GM21447 (cell line): ENCODE results near the gene ERN1.

Experiments used
- ATAC-seq: cut with Tn5 transposase; IDR thresholded peaks from one replicate; pipeline ENCODE4 v1.9.1; 2021; ENCODE audit not compliant: unreplicated experiment

ERN1 gene

DNA sequence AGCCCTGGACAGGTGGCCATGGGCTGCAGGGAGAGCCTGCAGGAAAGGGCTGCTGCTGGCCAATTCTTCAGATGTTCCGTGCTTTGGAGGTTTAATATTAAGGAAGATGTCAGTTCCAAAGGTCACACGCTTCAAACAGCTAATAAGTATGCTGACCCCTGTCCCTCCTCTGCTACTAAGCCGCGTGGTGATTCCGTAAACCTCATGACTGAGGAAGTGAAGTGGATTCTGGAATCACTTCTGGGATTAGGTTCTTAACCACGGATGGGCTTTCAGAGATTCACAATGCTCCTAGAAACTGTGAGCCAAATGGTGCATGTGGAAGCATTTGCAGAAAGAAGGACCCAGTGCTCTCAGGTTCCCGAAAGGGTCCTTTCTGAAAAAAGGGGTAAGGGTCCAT is 28.5 kb upstream of the ERN1 start:
- ATAC-seq: no peak

DNA sequence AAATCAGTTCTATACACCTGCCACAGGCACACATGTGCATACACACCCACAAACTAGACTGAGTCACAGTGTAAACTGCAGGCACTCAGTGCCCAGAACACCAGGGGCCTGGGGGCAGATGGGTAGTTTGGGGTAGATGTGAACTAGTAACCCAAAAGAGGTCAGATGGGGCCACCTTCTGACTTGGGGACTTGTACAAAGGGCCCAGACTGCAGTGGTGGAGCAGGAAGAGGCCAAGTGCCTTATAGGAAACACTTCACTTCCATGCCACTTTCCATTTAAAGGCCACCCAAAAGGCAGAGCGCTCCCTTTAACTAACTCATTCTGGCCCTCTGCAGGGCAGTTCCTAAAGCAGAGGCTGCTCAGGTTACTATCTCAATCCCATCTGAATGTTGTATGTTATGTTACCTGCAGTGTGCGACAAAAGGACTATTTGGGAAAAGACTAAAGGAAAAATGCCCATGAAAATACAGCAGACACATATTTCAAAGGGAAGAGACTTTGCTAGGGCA is 27.8 kb upstream of the ERN1 start:
- ATAC-seq: no peak

DNA sequence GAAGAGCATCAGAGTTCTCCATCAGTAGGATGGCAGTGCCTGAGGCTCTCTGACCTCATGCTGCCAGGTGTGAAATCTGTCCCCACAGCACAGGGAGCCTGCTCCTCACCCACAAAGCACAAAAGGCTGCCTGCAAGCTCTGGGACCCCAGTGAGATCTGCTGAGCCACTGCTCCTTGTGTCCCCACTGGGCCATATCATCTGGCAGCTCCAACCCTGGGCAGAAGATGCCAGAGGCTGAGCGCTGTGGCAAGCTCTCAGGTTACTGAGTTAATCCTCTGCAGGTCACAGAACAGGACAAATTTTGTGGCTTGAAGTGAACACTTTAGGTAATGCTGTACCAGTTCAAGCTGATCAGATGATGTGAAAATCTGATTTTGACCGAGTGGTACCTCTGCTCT is 26.7 kb upstream of the ERN1 start:
- ATAC-seq: no peak

DNA sequence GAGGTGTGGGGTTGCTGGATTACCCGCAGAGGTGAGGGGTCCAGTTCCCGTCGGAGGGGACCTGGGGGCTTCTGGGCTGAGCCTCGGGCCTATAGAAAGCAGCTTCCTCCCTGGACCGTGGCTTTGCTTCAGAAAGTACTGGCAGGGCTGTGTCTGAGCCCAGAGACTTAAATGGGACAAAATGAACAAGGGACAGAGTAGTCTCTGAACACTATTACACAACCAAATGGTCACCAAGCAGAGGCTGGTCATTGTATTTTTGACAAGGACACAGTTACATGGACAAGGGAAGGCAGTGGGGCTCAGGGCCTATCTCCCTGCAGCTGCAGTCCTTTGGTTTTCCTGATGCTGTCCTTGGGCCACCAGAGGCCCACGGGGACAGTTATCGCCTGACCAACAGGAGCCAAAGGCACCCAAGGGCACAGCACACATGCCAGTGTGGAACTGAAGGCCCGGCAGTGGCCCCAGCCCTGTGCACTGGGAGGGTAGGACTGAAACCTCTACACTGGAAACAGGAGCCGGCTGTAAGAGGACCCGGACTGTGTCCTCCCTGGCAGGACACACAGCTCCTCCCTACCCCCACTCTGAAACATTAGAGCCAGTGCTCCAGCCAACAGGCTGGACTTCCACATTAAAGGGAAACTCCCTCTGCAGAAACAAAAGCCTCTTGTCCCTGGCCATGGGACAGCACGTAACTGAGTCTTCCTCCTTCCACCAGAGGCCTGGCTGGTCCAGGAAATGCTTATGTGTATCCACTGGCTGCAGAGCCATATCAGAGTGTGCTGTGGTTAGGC is 26.0 kb upstream of the ERN1 start:
- ATAC-seq: no peak

DNA sequence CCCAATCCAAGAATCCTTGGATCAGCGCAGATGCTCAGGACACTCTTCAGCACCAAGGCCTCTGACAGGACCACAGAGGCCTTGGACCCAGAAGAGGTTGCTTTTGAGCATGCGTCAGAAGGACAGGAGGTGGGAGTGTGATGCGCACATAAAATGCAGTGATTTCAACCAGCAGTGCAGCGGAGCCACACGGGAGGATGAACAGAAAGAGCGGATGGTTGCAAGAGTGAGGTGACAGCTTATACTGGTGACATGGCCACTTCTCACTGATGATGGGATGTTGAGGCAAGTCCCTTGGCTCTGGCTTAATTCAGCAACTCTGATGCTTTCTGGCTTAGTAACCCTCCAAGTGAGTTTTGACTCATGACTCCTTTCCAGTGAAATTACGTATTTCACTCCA is 25.2 kb upstream of the ERN1 start:
- no peak for ATAC-seq

DNA sequence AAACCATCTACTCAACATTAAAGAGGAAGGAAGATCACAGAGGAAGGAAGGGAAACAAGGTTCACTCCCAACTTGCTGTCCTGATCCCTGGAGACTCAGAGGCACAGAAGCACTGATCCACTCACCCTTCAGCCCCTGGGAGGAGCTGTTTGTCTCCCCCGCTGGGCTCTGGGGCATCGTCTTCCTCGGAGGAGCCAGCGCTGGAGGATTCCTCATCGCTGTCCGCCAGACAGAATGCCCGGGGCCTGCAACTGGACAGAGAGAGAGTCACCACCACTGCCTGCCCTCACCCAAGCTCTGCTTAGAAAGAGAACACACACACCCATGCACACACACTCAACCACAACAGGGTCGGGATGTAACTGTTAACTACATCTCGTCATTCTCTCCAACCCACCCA is 24.8 kb upstream of the ERN1 start:
- ATAC-seq: no peak

DNA sequence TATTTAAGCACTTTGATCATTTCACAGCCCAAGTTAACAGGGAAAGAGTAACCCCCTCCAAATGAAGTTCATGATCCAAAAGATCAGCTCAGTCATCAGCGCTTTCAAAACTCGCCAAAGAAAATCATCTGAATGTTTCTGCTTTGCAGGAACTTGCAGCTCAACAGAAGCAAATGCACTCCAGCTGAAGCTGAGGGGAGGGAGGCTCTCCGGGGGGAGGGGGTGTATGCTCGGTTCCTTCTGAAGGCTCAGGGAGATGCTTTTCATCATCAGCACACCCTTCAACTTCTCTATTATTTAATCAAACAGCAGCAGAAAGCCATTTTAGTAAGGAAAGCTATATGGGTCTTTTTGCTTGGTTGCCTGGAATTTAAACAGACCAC is 24.4 kb upstream of the ERN1 start:
- ATAC-seq: no peak

DNA sequence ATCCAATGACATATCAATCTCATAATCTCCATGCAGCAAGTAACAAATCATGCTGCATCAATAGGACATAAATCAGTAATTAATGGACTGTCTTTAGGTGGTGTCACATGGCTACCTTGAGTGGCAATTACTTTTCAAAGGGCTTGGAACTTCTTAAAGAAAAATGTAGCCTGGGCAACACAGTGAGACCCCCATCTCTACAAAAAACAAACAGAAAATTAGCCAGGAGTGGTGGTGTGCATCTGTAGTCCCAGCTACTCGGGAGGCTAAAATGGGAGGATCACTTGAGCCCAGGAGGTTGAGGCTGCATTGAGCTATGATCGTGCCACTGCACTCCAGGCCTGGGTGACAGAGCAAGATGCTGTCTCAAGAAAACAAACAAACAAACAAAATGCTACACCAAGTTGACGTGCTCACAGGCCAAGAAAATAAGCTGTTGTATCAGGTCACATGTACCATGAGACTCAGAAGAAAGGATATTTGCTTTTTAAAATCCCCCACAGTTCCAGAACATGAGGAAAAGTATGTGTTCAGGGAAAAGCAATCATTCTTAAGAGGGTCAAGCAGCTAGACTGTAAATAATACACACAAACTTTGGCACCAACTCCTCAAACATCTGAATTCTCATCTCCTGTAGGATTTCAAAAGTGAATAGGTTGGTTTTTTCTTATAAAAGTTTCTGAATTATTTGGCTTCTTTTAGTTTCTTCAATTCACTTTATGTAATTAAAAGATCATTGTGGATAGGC is 23.8 kb upstream of the ERN1 start:
- ATAC-seq: no peak

DNA sequence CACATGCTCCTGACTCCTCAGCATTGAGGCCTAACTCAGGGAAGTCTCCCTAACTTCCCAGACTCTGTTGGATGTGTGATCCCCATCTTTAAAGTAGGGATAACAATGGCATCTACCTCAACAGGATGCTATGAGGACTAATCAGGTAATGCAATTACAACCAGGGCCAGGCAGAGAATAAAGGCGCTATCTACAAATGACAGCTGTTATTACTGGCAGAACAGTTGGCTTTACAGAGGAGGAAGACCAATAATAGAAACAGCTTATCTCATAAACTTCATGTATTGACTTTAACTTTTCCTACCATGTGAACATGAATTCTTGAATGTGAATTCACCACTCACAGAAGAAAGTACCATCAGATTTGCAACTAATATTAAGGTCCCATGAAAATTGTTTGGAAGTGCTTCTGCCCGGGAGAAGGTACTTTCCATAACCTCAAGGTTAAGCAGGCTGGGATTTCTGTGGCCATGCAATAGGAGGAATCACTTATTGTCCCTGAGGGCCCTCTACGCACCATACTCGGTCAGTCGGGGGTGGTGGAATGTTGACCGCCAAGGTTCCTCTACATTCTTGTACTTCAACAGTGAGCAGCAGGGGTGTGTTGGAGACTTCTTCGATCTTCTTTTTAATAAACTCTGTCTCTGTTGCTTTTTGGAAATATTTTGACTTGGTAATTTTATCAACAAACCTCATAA is 22.6 kb upstream of the ERN1 start:
- no peak for ATAC-seq

DNA sequence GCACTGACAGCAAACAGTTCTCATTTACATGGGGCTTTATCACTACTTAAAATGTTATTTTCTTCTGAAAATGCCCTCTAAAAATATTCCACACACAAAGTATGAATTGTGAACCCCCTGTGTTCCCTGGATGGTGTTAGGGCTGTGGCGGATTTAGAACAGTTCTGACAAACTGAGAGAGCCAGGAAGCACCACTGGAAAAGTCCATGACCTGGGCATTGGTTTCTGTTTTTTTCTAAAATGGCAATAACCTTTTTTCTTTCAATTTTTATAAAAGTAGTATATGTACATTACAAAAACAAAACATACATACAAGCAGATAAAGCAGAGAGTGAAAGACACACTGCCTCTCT is 21.0 kb upstream of the ERN1 start:
- no peak for ATAC-seq

DNA sequence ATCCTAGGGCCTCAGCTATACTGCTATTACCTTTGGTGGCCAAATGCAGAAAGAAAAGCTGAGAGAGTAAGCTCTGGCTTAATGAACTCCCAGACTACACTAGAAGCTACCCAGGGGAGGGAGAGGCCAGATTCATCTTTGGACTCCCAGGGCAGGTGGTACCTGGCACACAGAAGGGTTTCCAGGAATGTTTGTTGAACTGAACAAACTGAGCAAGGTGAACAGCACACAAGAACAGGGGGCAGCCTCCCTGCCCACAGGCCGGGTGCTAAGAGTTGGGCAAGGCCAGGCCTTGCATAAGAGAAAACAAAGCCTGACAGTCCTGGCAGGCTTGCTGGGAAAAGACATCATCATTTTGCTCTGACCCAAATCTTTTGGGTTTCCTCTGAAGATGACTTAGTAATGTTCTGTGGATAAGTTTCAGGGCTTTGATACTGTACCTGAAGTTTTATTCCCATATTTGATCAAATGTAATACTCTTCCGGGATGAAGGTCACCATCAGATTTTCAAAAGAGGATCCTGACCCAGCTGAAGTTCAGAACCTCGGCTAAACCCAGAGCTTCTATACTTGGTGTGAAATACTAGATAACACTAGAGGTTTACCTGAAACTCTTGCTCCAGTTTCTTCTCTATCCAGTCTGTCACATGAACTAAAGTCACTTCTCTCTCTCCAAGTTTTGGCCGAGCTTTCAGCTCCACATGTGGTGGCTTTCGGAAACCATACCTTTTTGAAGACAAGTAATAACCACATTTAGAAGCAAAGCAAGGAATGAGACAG is 20.5 kb upstream of the ERN1 start:
- ATAC-seq: no peak

DNA sequence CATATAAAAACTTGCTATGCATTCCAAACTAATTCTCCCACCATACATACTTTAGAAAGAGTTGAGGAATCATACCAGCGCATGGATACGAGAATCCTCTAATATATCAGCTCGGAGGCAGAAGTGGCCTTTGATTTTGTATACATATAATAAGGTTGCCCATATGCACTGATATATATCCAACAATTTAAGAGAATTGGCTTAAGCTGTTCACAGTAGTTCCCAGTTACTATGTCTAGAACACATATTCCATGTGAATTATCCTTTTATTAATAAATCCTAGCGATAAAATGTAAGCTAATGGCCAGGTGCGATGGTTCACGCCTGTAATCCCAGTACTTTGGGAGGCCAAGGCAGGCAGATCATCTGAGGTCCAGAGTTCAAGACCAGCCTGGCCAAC is 19.3 kb upstream of the ERN1 start:
- no peak for ATAC-seq

DNA sequence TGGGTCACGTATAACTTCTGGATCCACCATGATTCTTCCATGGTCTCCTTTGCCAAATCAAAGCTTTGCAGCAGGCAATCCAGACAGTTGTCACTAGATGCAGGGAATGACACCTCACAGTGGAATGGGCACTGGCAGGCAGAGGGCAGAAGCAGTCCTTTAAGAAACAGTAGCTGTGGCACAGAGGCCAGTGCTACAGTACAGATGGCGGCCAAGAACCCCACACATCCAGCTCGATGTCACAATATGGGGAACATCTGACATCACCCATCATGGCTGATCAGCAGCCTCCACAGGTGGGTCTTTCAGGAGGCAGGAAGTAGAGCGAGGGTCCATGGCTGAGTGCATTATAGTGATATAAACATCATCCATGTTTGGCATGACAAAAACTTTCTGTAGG is 18.8 kb upstream of the ERN1 start:
- ATAC-seq: no peak

DNA sequence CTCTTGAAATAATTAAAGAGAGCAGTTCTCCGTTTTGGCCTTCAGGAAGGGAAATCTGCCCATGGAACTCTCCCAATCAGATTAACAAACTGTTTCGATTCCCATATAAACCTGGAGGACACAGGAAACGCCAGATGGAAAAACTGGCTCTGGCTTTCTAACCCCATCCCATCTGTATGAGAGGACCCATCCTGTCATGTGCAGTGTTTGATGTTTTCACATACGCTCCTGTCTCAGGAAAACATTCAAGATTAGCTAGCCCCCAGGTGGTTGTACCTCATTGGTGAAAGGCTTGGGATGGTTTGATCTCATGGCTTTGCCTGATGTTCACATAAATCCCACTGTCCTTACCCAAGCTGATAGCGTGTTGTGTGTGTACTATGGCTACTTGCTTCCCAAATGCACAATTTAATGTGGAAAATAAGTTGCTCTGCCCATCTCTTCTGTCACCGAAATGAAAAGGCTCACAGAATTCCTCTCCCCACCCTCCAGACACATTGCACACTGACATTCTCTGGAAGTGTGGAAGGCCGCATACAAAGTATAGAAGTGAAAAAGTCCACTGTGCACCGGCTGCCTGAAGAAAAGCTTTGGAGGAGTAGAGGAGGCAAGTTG is 18.2 kb upstream of the ERN1 start:
- no peak for ATAC-seq

DNA sequence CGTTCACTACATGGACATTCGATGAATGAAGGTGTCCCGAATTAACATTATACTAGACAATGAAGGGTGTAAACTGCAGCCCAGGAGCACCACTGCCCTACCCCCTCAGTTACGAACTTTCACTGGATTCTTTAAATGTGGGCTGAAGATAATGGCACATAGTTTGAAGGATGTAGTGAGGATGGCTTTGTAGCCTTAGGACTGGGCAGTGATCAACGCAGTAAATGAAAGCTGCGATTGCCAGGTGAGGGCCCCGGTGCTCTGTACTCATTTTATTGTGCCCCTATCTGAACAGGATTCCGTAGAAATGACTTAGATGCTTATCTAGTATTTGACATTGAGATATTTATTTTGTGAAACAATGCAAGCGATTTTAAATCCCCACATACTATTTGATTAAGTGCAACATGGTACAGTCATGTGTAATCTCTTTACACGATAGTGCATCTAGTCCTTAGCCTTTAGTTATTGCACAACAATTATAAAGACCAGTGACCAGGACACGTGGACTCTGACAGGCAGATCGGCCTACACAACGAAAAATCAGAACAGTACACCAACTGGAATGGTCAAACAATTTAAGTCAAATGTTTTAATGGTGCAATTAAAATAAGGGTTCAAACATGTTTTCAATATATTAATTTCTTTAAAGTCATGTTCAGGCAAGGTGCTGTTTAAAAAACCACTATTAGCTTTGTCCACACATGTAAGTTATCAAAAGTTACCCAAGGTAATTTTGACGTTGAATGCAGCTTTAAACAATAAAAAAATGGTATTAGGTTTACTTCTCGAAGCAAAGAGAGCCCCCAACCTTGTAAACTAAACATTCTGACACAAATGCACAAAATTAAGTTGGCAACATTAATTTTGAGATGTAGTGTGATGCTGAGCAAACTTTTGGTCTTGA is 17.4 kb upstream of the ERN1 start:
- no peak for ATAC-seq

DNA sequence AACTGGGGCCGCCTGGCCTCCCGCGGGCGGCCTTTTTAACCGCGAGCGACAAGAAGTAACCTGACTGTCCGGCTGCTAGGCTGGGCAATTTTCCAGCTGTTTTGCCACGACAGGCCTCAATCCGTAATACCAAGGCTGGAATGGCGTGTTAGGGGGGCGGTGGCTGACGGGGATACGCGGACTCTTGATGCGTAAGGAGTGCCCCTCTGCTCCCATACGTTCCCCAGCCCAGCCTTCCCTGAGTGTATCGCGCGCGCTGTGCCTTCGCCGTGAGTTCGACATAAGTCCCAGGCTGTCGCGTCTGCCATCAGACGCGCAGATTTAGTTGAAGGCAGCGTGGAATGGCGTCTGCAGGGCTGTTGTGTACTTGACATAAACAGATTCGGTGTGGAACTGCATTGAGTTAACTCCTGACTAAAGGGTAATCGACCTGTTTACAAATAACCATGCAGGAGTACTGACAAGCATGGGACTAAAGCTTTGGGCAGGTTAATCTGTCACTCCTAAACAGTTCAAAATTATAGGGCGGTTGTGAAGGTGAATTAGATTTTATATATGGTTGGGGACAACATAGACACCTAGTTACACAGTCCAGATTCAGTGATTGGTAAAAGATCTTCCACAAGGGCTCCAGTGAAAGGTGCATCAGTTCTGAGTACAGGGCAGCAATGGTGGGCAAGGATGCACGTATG is 16.6 kb upstream of the ERN1 start:
- ATAC-seq: peak; percentile 12

DNA sequence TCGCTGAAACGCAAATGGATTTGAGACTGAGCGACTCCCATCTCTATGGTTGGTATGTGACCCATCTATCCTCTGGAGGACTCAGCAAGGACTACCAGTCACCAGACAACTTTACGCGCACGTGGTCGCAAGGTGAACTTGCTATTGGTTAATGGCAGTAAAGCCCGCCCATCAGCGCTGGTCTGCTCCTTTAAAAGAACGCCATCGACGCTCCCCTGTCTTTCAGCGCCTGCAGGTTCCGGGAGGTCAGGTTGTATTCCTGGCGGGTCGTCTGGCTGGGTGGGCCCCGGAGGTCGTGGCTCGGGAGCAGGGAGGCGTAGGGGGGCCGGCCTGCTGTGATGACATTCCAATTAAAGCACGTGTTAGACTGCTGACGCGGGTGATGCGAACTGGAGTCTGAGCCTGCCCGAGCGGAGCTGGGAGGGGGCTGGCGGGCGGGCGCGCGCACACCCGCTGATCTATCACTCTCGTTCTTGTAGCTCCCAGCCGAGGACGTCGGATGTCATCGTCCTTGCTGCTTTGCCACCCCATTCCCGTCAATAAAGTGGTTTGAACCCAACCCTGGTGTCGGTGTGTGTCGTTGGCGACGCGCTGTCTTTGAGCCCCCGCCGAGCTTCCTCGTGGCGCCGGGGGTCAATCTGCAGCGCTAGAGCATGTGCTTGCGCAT is 15.9 kb upstream of the ERN1 start:
- peak; percentile 95 for ATAC-seq

DNA sequence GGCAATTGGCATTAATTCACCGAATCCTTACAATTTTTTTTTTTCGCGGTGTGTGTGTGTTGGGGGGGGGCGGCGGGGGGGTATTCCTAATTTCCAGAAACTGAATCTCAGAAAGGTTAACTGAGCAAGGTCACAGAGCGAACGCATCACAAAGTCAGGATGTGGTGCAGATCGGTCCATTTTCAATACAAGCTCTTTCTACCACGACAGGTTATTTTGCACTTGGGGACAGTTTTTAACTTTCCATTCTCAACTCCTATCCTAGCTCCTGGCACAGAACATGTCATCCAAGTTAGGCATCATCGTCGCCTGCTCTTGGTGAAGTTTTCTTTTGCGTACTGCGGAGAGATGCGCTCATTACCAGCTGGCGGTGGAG is 15.4 kb upstream of the ERN1 start:
- ATAC-seq: peak; percentile 11

DNA sequence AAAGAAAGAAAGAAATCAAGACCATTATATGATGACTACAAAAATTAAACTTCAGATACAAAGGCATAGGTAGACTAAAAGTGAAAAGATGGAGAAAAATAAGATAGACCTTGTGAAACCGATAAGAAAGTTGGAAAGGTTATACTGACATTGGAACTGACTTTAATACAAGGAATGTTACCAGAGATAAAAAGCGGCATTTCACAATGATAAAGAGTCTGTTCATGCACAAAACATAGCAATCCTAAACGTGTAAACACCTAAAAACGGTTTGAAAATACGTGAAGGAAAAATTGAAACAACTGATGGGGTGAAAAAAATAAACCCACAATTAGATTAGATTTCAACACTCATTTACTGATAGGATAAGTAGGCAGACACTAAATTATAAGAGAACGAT is 9.6 kb upstream of the ERN1 start:
- ATAC-seq: no peak
